Parathyroid adenoma (tissue), 2 donors: ENCODE results near the gene POLR2I.

Experiments
- H2AFZ ChIP-seq: fragments of 300-600 bp; sonication (generic); one replicate; pipeline ENCODE4 v1.7.0; 2017; ENCODE audit warnings: antibody characterized with exemption, mild to moderate bottlenecking
- H3K27ac ChIP-seq: fragments of 300-600 bp; sonication (generic); one replicate; pipeline ENCODE4 v1.7.0; 2017
- H3K27me3 ChIP-seq: fragments of 300-600 bp; sonication (generic); one replicate; pipeline ENCODE4 v1.7.0; 2017; ENCODE audit warnings: low read length; ENCODE audit not compliant: control insufficient read depth, insufficient read depth
- H3K36me3 ChIP-seq: fragments of 300-600 bp; sonication (generic); one replicate; pipeline ENCODE4 v1.7.0; 2017; ENCODE audit warnings: low read length; ENCODE audit not compliant: control insufficient read depth, insufficient read depth
- H3K4me1 ChIP-seq: fragments of 300-600 bp; sonication (generic); one replicate; pipeline ENCODE4 v1.7.0; 2017; ENCODE audit warnings: control low read depth
- H3K4me2 ChIP-seq: fragments of 300-600 bp; sonication (generic); one replicate; pipeline ENCODE4 v1.7.0; 2017; ENCODE audit warnings: low read length
- H3K4me3 ChIP-seq: fragments of 300-600 bp; sonication (generic); one replicate; pipeline ENCODE4 v1.7.0; 2017; ENCODE audit warnings: low read depth, low read length
- H3K79me2 ChIP-seq: fragments of 300-600 bp; sonication (generic); one replicate; pipeline ENCODE4 v1.7.0; 2017; ENCODE audit warnings: control low read depth
- H3K9ac ChIP-seq: fragments of 300-600 bp; sonication (generic); one replicate; pipeline ENCODE4 v1.7.0; 2017; ENCODE audit warnings: mild to moderate bottlenecking
- H3K9me3 ChIP-seq: fragments of 300-600 bp; sonication (generic); one replicate; pipeline ENCODE4 v1.7.0; 2017; ENCODE audit warnings: low read length; ENCODE audit not compliant: control insufficient read depth
- CTCF ChIP-seq: fragments of 300-600 bp; sonication (generic); IDR thresholded peaks from one replicate; pipeline ENCODE4 v1.7.0; 2017; ENCODE audit warnings: antibody characterized with exemption, mild to moderate bottlenecking
- donor health status: primary hyperparathyroidism.

Gene POLR2I

GRCh38 chr19:36103842-36104552 is 10.7 kb downstream of the POLR2I start:
- Histone ChIP-seq H3K4me1 (no peaks in the 10 kb centered on the region), H3K36me3 (no peaks in the 10 kb centered on the region)
- TF ChIP-seq CTCF = no peak

GRCh38 chr19:36103040-36103626 is 11.5 kb downstream of the POLR2I start:
- Histone ChIP-seq H3K36me3 (no peaks in the 10 kb centered on the region), H3K79me2 (no peaks in the 10 kb centered on the region), H3K4me3 (no peak overlapping the region), H3K9me3 (no peaks in the 10 kb centered on the region), H2AFZ (no peak overlapping the region), H3K4me1 (no peaks in the 10 kb centered on the region), H3K4me2 (no peak overlapping the region), H3K27ac (no peak overlapping the region), H3K27me3 (no peaks in the 10 kb centered on the region), H3K9ac (no peak overlapping the region)
- TF ChIP-seq CTCF = no peak

More at GRCh38 chr19:36103842-36104552, 10.7 kb downstream of the POLR2I start:
- Histone ChIP-seq H3K27ac (no peak overlapping the region), H3K9ac (no peak overlapping the region), H3K4me2 (no peak overlapping the region), H3K4me3 (no peak overlapping the region), H3K9me3 (no peaks in the 10 kb centered on the region), H3K79me2 (no peaks in the 10 kb centered on the region), H3K27me3 (no peaks in the 10 kb centered on the region), H2AFZ (no peak overlapping the region)

- H2AFZ ChIP-seq = no peak overlapping the region
- no peak overlapping the region for H3K4me2 ChIP-seq
- H3K4me3 ChIP-seq = no peak overlapping the region
- H3K79me2 ChIP-seq = no peaks in the 10 kb centered on the region
- H3K4me1 ChIP-seq = no peaks in the 10 kb centered on the region
- H3K27ac ChIP-seq = no peak overlapping the region
- no peak for TF ChIP-seq CTCF
- H3K9me3 ChIP-seq = no peaks in the 10 kb centered on the region
- H3K27me3 ChIP-seq = no peaks in the 10 kb centered on the region
- no peaks in the 10 kb centered on the region for H3K36me3 ChIP-seq
- H3K9ac ChIP-seq = no peak overlapping the region
These were observed 12.9 kb downstream of the POLR2I start for GRCh38 chr19:36101550-36102327.

- Histone ChIP-seq H2AFZ (no peak overlapping the region), H3K27me3 (no peaks in the 10 kb centered on the region), H3K4me3 (no peak overlapping the region), H3K9me3 (no peaks in the 10 kb centered on the region), H3K36me3 (no peaks in the 10 kb centered on the region), H3K79me2 (no peaks in the 10 kb centered on the region), H3K4me1 (no peaks in the 10 kb centered on the region), H3K27ac (no peak overlapping the region), H3K4me2 (no peak overlapping the region), H3K9ac (no peak overlapping the region)
- no peak for TF ChIP-seq CTCF
These were observed 14.2 kb downstream of the POLR2I start for GRCh38 chr19:36100476-36100875.
